Prostate gland (tissue), 2 donors: ENCODE measurements around the gene CUL4A.

ENCODE experiments used
- POLR2A ChIP-seq: fragments of 450-650 bp; IDR thresholded peaks from one replicate; pipeline ENCODE4 v1.6.1; 2016; ENCODE audit warnings: antibody characterized with exemption, mild to moderate bottlenecking
- POLR2AphosphoS5 ChIP-seq: sonication (generic); formaldehyde crosslinking; IDR thresholded peaks from one replicate; pipeline ENCODE4 v1.6.1; 2017; ENCODE audit warnings: antibody characterized with exemption
- TF ChIP-seq, protein P1 (sequence below), 4 experiments: fragments of 200-600 bp in 2 of 4; fragments of 450-650 bp in 2 of 4; sonication (generic) in 2 of 4; IDR thresholded peaks; 1 replicate in 3 of 4; 2 replicates in 1 of 4; pipeline ENCODE4 v1.5.1; 2016 to 2019; ENCODE audit warnings: antibody characterized with exemption in 4 of 4, mild to moderate bottlenecking in 2 of 4, moderate library complexity in 2 of 4

DNA sequence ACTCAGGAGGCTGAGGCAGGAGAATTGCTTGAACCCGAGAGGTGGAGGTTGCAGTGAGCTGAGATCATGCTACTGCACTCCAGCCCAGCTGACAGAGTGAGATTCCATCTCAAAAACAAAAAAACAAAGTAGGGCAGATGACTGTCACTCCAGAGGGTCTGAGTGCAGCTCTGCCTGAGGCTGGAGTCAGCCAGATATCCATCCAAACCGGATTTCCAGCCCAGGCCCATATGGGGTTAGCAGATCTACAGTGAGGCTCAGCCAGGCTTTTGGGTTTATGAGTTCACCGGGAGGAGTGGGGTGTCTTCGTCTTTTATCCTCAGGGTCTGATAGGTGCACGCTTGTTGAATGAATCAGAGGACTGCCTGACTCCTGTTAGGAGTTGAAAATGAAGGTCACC is 106.6 kb downstream of the CUL4A start:
- TF ChIP-seq, protein P1, sequence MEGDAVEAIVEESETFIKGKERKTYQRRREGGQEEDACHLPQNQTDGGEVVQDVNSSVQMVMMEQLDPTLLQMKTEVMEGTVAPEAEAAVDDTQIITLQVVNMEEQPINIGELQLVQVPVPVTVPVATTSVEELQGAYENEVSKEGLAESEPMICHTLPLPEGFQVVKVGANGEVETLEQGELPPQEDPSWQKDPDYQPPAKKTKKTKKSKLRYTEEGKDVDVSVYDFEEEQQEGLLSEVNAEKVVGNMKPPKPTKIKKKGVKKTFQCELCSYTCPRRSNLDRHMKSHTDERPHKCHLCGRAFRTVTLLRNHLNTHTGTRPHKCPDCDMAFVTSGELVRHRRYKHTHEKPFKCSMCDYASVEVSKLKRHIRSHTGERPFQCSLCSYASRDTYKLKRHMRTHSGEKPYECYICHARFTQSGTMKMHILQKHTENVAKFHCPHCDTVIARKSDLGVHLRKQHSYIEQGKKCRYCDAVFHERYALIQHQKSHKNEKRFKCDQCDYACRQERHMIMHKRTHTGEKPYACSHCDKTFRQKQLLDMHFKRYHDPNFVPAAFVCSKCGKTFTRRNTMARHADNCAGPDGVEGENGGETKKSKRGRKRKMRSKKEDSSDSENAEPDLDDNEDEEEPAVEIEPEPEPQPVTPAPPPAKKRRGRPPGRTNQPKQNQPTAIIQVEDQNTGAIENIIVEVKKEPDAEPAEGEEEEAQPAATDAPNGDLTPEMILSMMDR (IDR thresholded peaks at IDR 0.05), result no peak
- TF ChIP-seq POLR2AphosphoS5 (no peak), POLR2A (no peak)
